K562 (cell line): ENCODE measurements around the gene RAB25. TPM values are rescaled to one million over a fixed set of nuclear protein-coding genes. Genes with fewer than 3 reads are reported as not detected.

Experiments used
- CUX1 ChIP-seq: fragments of 200-800 bp; sonication (Bioruptor generic); IDR thresholded peaks from 2 replicates; pipeline ENCODE4 v1.6.1; 2016; ENCODE audit warnings: missing genetic modification characterization, missing compliant biosample characterization
- GTF2F1 ChIP-seq: IDR thresholded peaks from 2 replicates; pipeline ENCODE4 v1.6.1; 2011; ENCODE audit warnings: low read depth, low read length, improper control_type of control experiment
- NFIX ChIP-seq: fragments of 250-450 bp; sonication (Bioruptor Pico); IDR thresholded peaks from 2 replicates; pipeline ENCODE4 v1.4.0; 2020; ENCODE audit warnings: low read depth, mild to moderate bottlenecking, moderate library complexity
- NKRF ChIP-seq: fragments of 450-650 bp; IDR thresholded peaks from 2 replicates; pipeline ENCODE4 v1.6.1; 2016; ENCODE audit warnings: borderline replicate concordance
- SETDB1 ChIP-seq: IDR thresholded peaks from one replicate; pipeline ENCODE4 v1.6.1; 2012; ENCODE audit warnings: low read length, control low read depth, inconsistent platforms
- TFAP4 ChIP-seq: sonication (generic); formaldehyde crosslinking; IDR thresholded peaks from 2 replicates; pipeline ENCODE4 v1.8.0; 2022; ENCODE audit warnings: missing genetic modification reagents, mild to moderate bottlenecking, moderate library complexity, borderline replicate concordance
- ZNF780A ChIP-seq: fragments of 250-450 bp; sonication (Bioruptor Pico); IDR thresholded peaks from 2 replicates; pipeline ENCODE4 v1.5.0; 2021; ENCODE audit warnings: mild to moderate bottlenecking
- polyA plus RNA-seq, 8 experiments: library from polyadenylated mRNA; depleted of rRNA in 4 of 8; stranded (reverse) in 5 of 8; unstranded in 3 of 8; fragments of >200 nt; fragmentation: Nextera tagmentation in 2 of 8; fragmentation: Illumina TruSeq in 1 of 8; extraction: Ambion mirVana in 2 of 8; extraction: Trizol in 1 of 8; gene quantifications; 2 replicates each; pipeline versions ENCODE4 v1.2.1 to v1.2.3, GENCODE V29; 2011 to 2014; ENCODE audit warnings: inconsistent platforms in 1 of 8, missing spikeins in 1 of 8
- total RNA-seq, 7 experiments: library from RNA; depleted of rRNA in 6 of 7; stranded (reverse); fragments of >200 nt in 6 of 7; fragmentation: Illumina TruSeq in 2 of 7; extraction: Trizol in 2 of 7; gene quantifications; 2 replicates each; pipeline versions ENCODE4 v1.2.1 to v1.2.3, GENCODE V29; 2011 to 2021; ENCODE audit warnings: low replicate concordance in 1 of 7

Gene RAB25
- total and polyA plus RNA-seq, 9 of the 15 experiments (the other 6 are each of a cell fraction or from before 2014, with no cell fraction given) = 0.10 to 0.27 (median 0.13) TPM; not detected in 6

- no peak for TF ChIP-seq CUX1
- peak; percentile 74 for TF ChIP-seq NKRF
- peak; percentile 84; the same call in 1 of the 2 replicates for TF ChIP-seq GTF2F1
- no peak for TF ChIP-seq NFIX (CRISPR knock-in tag)
- peak; percentile 73 for TF ChIP-seq TFAP4 (CRISPR knock-in tag)
- TF ChIP-seq SETDB1 = no peak
- TF ChIP-seq ZNF780A (CRISPR knock-in tag) = no peak
Measured at GRCh38 chr1:156054500-156055280, 6.3 kb upstream of the RAB25 start, which contains the start of gene LAMTOR2 (continued).
